ENCODE results near the gene PHLPP1. TPM values are rescaled to one million over a fixed set of nuclear protein-coding genes. Genes with fewer than 3 reads are reported as not detected.

PHLPP1 gene
- total and polyA plus RNA-seq, 2 donors: 3.2 to 4.5 TPM

GRCh38 chr18:62987055-62987830 is 271.9 kb downstream of the PHLPP1 start:
- Histone ChIP-seq H3K27ac (ENCODE audit: low read depth in 1 of 2, low read length in 1 of 2) (no peak overlapping the region), H3K36me3 (ENCODE audit: control insufficient read depth in 2 of 2, insufficient read depth in 2 of 2, low read length in 1 of 2) (no peaks in the 10 kb centered on the region), H3K9me3 (ENCODE audit: control insufficient read depth in 2 of 2, insufficient read depth in 1 of 2, low read length in 1 of 2) (peaks cover 0 to 3% of the 10 kb centered on the region in 2 donors), H3K27me3 (ENCODE audit: control insufficient read depth in 2 of 2, insufficient read depth in 1 of 2, low read length in 1 of 2) (no peaks in the 10 kb centered on the region), H3K4me1 (ENCODE audit: control insufficient read depth in 2 of 2, insufficient read depth in 2 of 2, low read length in 2 of 2) (peaks cover 0 to 3% of the 10 kb centered on the region in 2 donors), H3K4me3 (ENCODE audit: low read length in 2 of 2) (no peak overlapping the region)
- DNase-seq (ENCODE audit: low read depth in 6 of 9, low spot score in 9 of 9): no peak
- WGBS: 92% methylated on average over 19 of the region's 19 CpGs

GRCh38 chr18:62987859-62988258 is 272.5 kb downstream of the PHLPP1 start:
- peaks cover 0 to 4% of the 10 kb centered on the region in 2 donors for H3K9me3 ChIP-seq (ENCODE audit: control insufficient read depth in 2 of 2, insufficient read depth in 1 of 2, low read length in 1 of 2)
- H3K36me3 ChIP-seq (ENCODE audit: control insufficient read depth in 2 of 2, insufficient read depth in 2 of 2, low read length in 1 of 2): no peaks in the 10 kb centered on the region
- no peaks in the 10 kb centered on the region for H3K4me1 ChIP-seq (ENCODE audit: control insufficient read depth in 2 of 2, insufficient read depth in 2 of 2, low read length in 2 of 2)
- DNase-seq (ENCODE audit: low read depth in 6 of 9, low spot score in 9 of 9): no peak
- 96% methylated on average over 11 of the region's 11 CpGs for WGBS
- no peak overlapping the region for H3K4me3 ChIP-seq (ENCODE audit: low read length in 2 of 2)
- H3K27ac ChIP-seq (ENCODE audit: low read depth in 1 of 2, low read length in 1 of 2): no peak overlapping the region
- H3K27me3 ChIP-seq (ENCODE audit: control insufficient read depth in 2 of 2, insufficient read depth in 1 of 2, low read length in 1 of 2): no peaks in the 10 kb centered on the region

GRCh38 chr18:62988471-62988870 is 273.1 kb downstream of the PHLPP1 start:
- Histone ChIP-seq H3K4me1 (ENCODE audit: control insufficient read depth in 2 of 2, insufficient read depth in 2 of 2, low read length in 2 of 2) (no peaks in the 10 kb centered on the region), H3K27me3 (ENCODE audit: control insufficient read depth in 2 of 2, insufficient read depth in 1 of 2, low read length in 1 of 2) (no peaks in the 10 kb centered on the region), H3K36me3 (ENCODE audit: control insufficient read depth in 2 of 2, insufficient read depth in 2 of 2, low read length in 1 of 2) (no peaks in the 10 kb centered on the region), H3K9me3 (ENCODE audit: control insufficient read depth in 2 of 2, insufficient read depth in 1 of 2, low read length in 1 of 2) (peaks cover 0 to 4% of the 10 kb centered on the region in 2 donors), H3K4me3 (ENCODE audit: low read length in 2 of 2) (no peak overlapping the region), H3K27ac (ENCODE audit: low read depth in 1 of 2, low read length in 1 of 2) (no peak overlapping the region)
- DNase-seq (ENCODE audit: low read depth in 6 of 9, low spot score in 9 of 9): no peak
- WGBS: 94% methylated on average over 5 of the region's 5 CpGs

- Histone ChIP-seq H3K27me3 (ENCODE audit: control insufficient read depth in 2 of 2, insufficient read depth in 1 of 2, low read length in 1 of 2) (no peaks in the 10 kb centered on the region), H3K9me3 (ENCODE audit: control insufficient read depth in 2 of 2, insufficient read depth in 1 of 2, low read length in 1 of 2) (peaks cover 0 to 4% of the 10 kb centered on the region in 2 donors), H3K4me3 (ENCODE audit: low read length in 2 of 2) (no peak overlapping the region), H3K36me3 (ENCODE audit: control insufficient read depth in 2 of 2, insufficient read depth in 2 of 2, low read length in 1 of 2) (no peaks in the 10 kb centered on the region), H3K27ac (ENCODE audit: low read depth in 1 of 2, low read length in 1 of 2) (no peak overlapping the region), H3K4me1 (ENCODE audit: control insufficient read depth in 2 of 2, insufficient read depth in 2 of 2, low read length in 2 of 2) (no peaks in the 10 kb centered on the region)
- WGBS: 97% methylated on average over 7 of the region's 7 CpGs
- no peak for DNase-seq (ENCODE audit: low read depth in 6 of 9, low spot score in 9 of 9)
These were observed 273.9 kb downstream of the PHLPP1 start for GRCh38 chr18:62989195-62989594.

- DNase-seq (ENCODE audit: low read depth in 6 of 9, low spot score in 9 of 9): no peak
- Histone ChIP-seq H3K27ac (ENCODE audit: low read depth in 1 of 2, low read length in 1 of 2) (no peak overlapping the region), H3K4me1 (ENCODE audit: control insufficient read depth in 2 of 2, insufficient read depth in 2 of 2, low read length in 2 of 2) (no peaks in the 10 kb centered on the region), H3K27me3 (ENCODE audit: control insufficient read depth in 2 of 2, insufficient read depth in 1 of 2, low read length in 1 of 2) (no peaks in the 10 kb centered on the region), H3K4me3 (ENCODE audit: low read length in 2 of 2) (no peak overlapping the region), H3K36me3 (ENCODE audit: control insufficient read depth in 2 of 2, insufficient read depth in 2 of 2, low read length in 1 of 2) (no peaks in the 10 kb centered on the region), H3K9me3 (ENCODE audit: control insufficient read depth in 2 of 2, insufficient read depth in 1 of 2, low read length in 1 of 2) (peaks cover 0 to 4% of the 10 kb centered on the region in 2 donors)
- WGBS: 96% methylated on average over 1 of the region's 1 CpG
These were observed 275.3 kb downstream of the PHLPP1 start for GRCh38 chr18:62990653-62991052.

GRCh38 chr18:62991389-62991788 is 276.0 kb downstream of the PHLPP1 start:
- Histone ChIP-seq H3K36me3 (ENCODE audit: control insufficient read depth in 2 of 2, insufficient read depth in 2 of 2, low read length in 1 of 2) (no peaks in the 10 kb centered on the region), H3K9me3 (ENCODE audit: control insufficient read depth in 2 of 2, insufficient read depth in 1 of 2, low read length in 1 of 2) (peaks cover 0 to 4% of the 10 kb centered on the region in 2 donors), H3K27ac (ENCODE audit: low read depth in 1 of 2, low read length in 1 of 2) (no peak overlapping the region), H3K27me3 (ENCODE audit: control insufficient read depth in 2 of 2, insufficient read depth in 1 of 2, low read length in 1 of 2) (no peaks in the 10 kb centered on the region), H3K4me3 (ENCODE audit: low read length in 2 of 2) (no peak overlapping the region), H3K4me1 (ENCODE audit: control insufficient read depth in 2 of 2, insufficient read depth in 2 of 2, low read length in 2 of 2) (no peaks in the 10 kb centered on the region)
- WGBS: 98% methylated on average over 8 of the region's 8 CpGs
- DNase-seq (ENCODE audit: low read depth in 6 of 9, low spot score in 9 of 9): no peak

- Histone ChIP-seq H3K27ac (ENCODE audit: low read depth in 1 of 2, low read length in 1 of 2) (no peak overlapping the region), H3K4me1 (ENCODE audit: control insufficient read depth in 2 of 2, insufficient read depth in 2 of 2, low read length in 2 of 2) (no peaks in the 10 kb centered on the region), H3K27me3 (ENCODE audit: control insufficient read depth in 2 of 2, insufficient read depth in 1 of 2, low read length in 1 of 2) (no peaks in the 10 kb centered on the region), H3K9me3 (ENCODE audit: control insufficient read depth in 2 of 2, insufficient read depth in 1 of 2, low read length in 1 of 2) (peaks cover 0 to 4% of the 10 kb centered on the region in 2 donors), H3K4me3 (ENCODE audit: low read length in 2 of 2) (no peak overlapping the region), H3K36me3 (ENCODE audit: control insufficient read depth in 2 of 2, insufficient read depth in 2 of 2, low read length in 1 of 2) (no peaks in the 10 kb centered on the region)
- 96% methylated on average over 18 of the region's 18 CpGs for WGBS
- DNase-seq (ENCODE audit: low read depth in 6 of 9, low spot score in 9 of 9): no peak
These were observed 276.6 kb downstream of the PHLPP1 start for GRCh38 chr18:62991959-62992358.

GRCh38 chr18:62992877-62993365 is 277.6 kb downstream of the PHLPP1 start:
- Histone ChIP-seq H3K4me3 (ENCODE audit: low read length in 2 of 2) (no peak overlapping the region), H3K9me3 (ENCODE audit: control insufficient read depth in 2 of 2, insufficient read depth in 1 of 2, low read length in 1 of 2) (peaks cover 0 to 4% of the 10 kb centered on the region in 2 donors), H3K27me3 (ENCODE audit: control insufficient read depth in 2 of 2, insufficient read depth in 1 of 2, low read length in 1 of 2) (no peaks in the 10 kb centered on the region), H3K27ac (ENCODE audit: low read depth in 1 of 2, low read length in 1 of 2) (no peak overlapping the region), H3K4me1 (ENCODE audit: control insufficient read depth in 2 of 2, insufficient read depth in 2 of 2, low read length in 2 of 2) (no peaks in the 10 kb centered on the region), H3K36me3 (ENCODE audit: control insufficient read depth in 2 of 2, insufficient read depth in 2 of 2, low read length in 1 of 2) (no peaks in the 10 kb centered on the region)
- no peak for DNase-seq (ENCODE audit: low read depth in 6 of 9, low spot score in 9 of 9)
- WGBS: 98% methylated on average over 6 of the region's 6 CpGs

GRCh38 chr18:62996566-62996965 is 281.2 kb downstream of the PHLPP1 start:
- H3K4me1 ChIP-seq (ENCODE audit: control insufficient read depth in 2 of 2, insufficient read depth in 2 of 2, low read length in 2 of 2): no peaks in the 10 kb centered on the region
- DNase-seq (ENCODE audit: low read depth in 6 of 9, low spot score in 9 of 9): no peak
- H3K27me3 ChIP-seq (ENCODE audit: control insufficient read depth in 2 of 2, insufficient read depth in 1 of 2, low read length in 1 of 2): no peaks in the 10 kb centered on the region
- 67% methylated on average over 9 of the region's 9 CpGs for WGBS
- no peak overlapping the region for H3K27ac ChIP-seq (ENCODE audit: low read depth in 1 of 2, low read length in 1 of 2)
- H3K36me3 ChIP-seq (ENCODE audit: control insufficient read depth in 2 of 2, insufficient read depth in 2 of 2, low read length in 1 of 2): no peaks in the 10 kb centered on the region
- H3K9me3 ChIP-seq (ENCODE audit: control insufficient read depth in 2 of 2, insufficient read depth in 1 of 2, low read length in 1 of 2): peaks cover 0 to 4% of the 10 kb centered on the region in 2 donors
- no peak overlapping the region for H3K4me3 ChIP-seq (ENCODE audit: low read length in 2 of 2)
